ENCODE measurements around the gene PRKCH. TPM values are rescaled to one million over a fixed set of nuclear protein-coding genes. Genes with fewer than 3 reads are reported as not detected.

Gene PRKCH
- total RNA-seq, 1 experiment from 2014 or later: 12.4 TPM

- ChIA-PET CTCF (interaction anchor here (0.8 kb wide), 1 partner anchor 59 kb away, joined by 3 read pairs; no protein-coding TSS in a partner anchor), POLR2A (no interaction called here)
- intact Hi-C loops (cut with micrococcal nuclease): no loop called here
- no TSS peak for BruUV-seq (replicated peaks)
- H3K4me1 Mint-ChIP-seq (ENCODE audit: insufficient read depth, unreplicated experiment): peaks cover 66% of the 10 kb centered on the region
- H3K27ac Mint-ChIP-seq (ENCODE audit: low read depth, unreplicated experiment): no peak overlapping the region
- no peak for DNase-seq (ENCODE audit: unreplicated experiment)
- TF ChIP-seq CTCF (IDR thresholded peaks at IDR 0.05; ENCODE audit: unreplicated experiment): no peak
- no peaks in the 10 kb centered on the region for H3K9me3 Mint-ChIP-seq (ENCODE audit: unreplicated experiment)
- H3K36me3 Mint-ChIP-seq (ENCODE audit: insufficient read depth, unreplicated experiment): peaks cover 5% of the 10 kb centered on the region
- no peaks in the 10 kb centered on the region for H3K27me3 Mint-ChIP-seq (ENCODE audit: insufficient read depth, unreplicated experiment)
- no peak overlapping the region for H3K4me3 Mint-ChIP-seq (ENCODE audit: unreplicated experiment)
These were observed 208.9 kb downstream of the PRKCH start for GRCh38 chr14:61530296-61530695.

- H3K27me3 Mint-ChIP-seq (ENCODE audit: insufficient read depth, unreplicated experiment): no peaks in the 10 kb centered on the region
- no peak overlapping the region for H3K27ac Mint-ChIP-seq (ENCODE audit: low read depth, unreplicated experiment)
- POLR2A ChIA-PET: interaction anchor here (0.7 to 9.3 kb wide), 9 partner anchors 11 to 167 kb away, joined by 3 to 103 read pairs (median 4); no protein-coding TSS in a partner anchor
- CTCF ChIA-PET: interaction anchor here (0.8 to 1.6 kb wide), 2 partner anchors 60 to 111 kb away, joined by 3 read pairs; no protein-coding TSS in a partner anchor
- TF ChIP-seq CTCF (IDR thresholded peaks at IDR 0.05; ENCODE audit: unreplicated experiment): no peak
- no TSS peak for BruUV-seq (replicated peaks)
- no peaks in the 10 kb centered on the region for H3K9me3 Mint-ChIP-seq (ENCODE audit: unreplicated experiment)
- H3K4me3 Mint-ChIP-seq (ENCODE audit: unreplicated experiment): no peak overlapping the region
- peaks cover 5% of the 10 kb centered on the region for H3K36me3 Mint-ChIP-seq (ENCODE audit: insufficient read depth, unreplicated experiment)
- intact Hi-C loops (cut with micrococcal nuclease): no loop called here
- DNase-seq (ENCODE audit: unreplicated experiment): peak; percentile 58
- peaks cover 61% of the 10 kb centered on the region for H3K4me1 Mint-ChIP-seq (ENCODE audit: insufficient read depth, unreplicated experiment)
These were observed 209.5 kb downstream of the PRKCH start for GRCh38 chr14:61530896-61531295.

- H3K27ac Mint-ChIP-seq (ENCODE audit: low read depth, unreplicated experiment): no peak overlapping the region
- POLR2A ChIA-PET: interaction anchor here (0.7 to 9.3 kb wide), 12 partner anchors 11 to 168 kb away, joined by 3 to 103 read pairs (median 4); partner anchors contain the start of gene HIF1A
- no peak overlapping the region for H3K4me3 Mint-ChIP-seq (ENCODE audit: unreplicated experiment)
- no TSS peak for BruUV-seq (replicated peaks)
- CTCF ChIA-PET: interaction anchor here (1.6 kb wide), 1 partner anchor 112 kb away, joined by 3 read pairs; no protein-coding TSS in a partner anchor
- peaks cover 54% of the 10 kb centered on the region for H3K4me1 Mint-ChIP-seq (ENCODE audit: insufficient read depth, unreplicated experiment)
- intact Hi-C loops (cut with micrococcal nuclease): no loop called here
- no peak for TF ChIP-seq CTCF (IDR thresholded peaks at IDR 0.05; ENCODE audit: unreplicated experiment)
- H3K9me3 Mint-ChIP-seq (ENCODE audit: unreplicated experiment): no peaks in the 10 kb centered on the region
- no peak for DNase-seq (ENCODE audit: unreplicated experiment)
- H3K27me3 Mint-ChIP-seq (ENCODE audit: insufficient read depth, unreplicated experiment): no peaks in the 10 kb centered on the region
- H3K36me3 Mint-ChIP-seq (ENCODE audit: insufficient read depth, unreplicated experiment): peaks cover 5% of the 10 kb centered on the region
These were observed 210.2 kb downstream of the PRKCH start for GRCh38 chr14:61531465-61532122.

GRCh38 chr14:61532123-61532505, 210.7 kb downstream of the PRKCH start:
- Mint-ChIP-seq H3K4me1 (ENCODE audit: insufficient read depth, unreplicated experiment) (peaks cover 52% of the 10 kb centered on the region), H3K27ac (ENCODE audit: low read depth, unreplicated experiment) (no peak overlapping the region)

More at GRCh38 chr14:61532123-61532505, 210.7 kb downstream of the PRKCH start:
- ChIA-PET CTCF (interaction anchor here (0.6 to 1.6 kb wide), 3 partner anchors 30 to 306 kb away, joined by 3 to 4 read pairs (median 3); no protein-coding TSS in a partner anchor), POLR2A (interaction anchor here (0.8 to 9.3 kb wide), 10 partner anchors 10 to 168 kb away, joined by 3 to 103 read pairs (median 4); no protein-coding TSS in a partner anchor)
- TF ChIP-seq CTCF (IDR thresholded peaks at IDR 0.05; ENCODE audit: unreplicated experiment): no peak
- peaks cover 5% of the 10 kb centered on the region for H3K36me3 Mint-ChIP-seq (ENCODE audit: insufficient read depth, unreplicated experiment)
- intact Hi-C loops (cut with micrococcal nuclease): no loop called here
- H3K27me3 Mint-ChIP-seq (ENCODE audit: insufficient read depth, unreplicated experiment): no peaks in the 10 kb centered on the region
- no peak for DNase-seq (ENCODE audit: unreplicated experiment)
- no TSS peak for BruUV-seq (replicated peaks)
- H3K4me3 Mint-ChIP-seq (ENCODE audit: unreplicated experiment): no peak overlapping the region
- no peaks in the 10 kb centered on the region for H3K9me3 Mint-ChIP-seq (ENCODE audit: unreplicated experiment)

All from MCF 10A (cell line).